ENCODE data around the gene KRT7.

The KRT7 gene

DNA sequence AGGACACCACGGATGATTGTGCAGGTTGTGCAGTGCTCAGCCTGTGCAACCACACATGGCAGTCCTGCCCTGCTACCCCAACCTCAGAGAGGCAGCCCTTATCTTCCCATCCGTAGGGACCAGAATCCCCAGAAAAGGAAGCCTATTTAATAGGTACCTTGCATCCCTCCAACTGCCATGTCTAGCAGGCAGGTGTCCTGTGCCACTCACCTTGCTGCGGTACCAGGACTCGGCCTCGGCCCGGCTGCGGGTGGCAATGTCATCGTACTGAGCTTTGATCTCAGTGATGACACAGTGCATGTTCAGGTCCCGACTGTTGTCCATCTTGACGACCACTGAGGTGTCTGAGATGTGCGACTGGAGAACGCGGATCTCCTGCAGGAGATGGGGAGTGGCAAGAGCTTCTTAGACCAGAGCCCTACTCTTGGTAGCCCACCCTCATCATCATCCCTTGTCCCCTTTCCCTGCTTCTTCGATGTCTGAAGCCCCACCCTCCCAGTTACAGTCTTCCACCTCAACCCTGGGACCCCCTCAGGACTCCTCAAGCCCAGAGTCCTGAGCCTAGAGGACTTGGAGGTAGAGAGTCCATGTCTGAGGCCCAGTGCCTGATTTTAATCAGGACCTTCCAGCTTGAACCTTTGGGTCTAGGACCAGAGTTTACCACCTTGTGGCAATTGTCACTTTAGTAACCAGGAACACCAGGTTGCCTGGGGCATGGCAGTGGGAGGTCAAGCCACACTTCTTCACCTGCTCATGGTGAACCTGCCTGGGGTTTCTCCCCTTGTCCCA is 20.5 kb downstream of the KRT7 start:
- TF ChIP-seq, protein P1, sequence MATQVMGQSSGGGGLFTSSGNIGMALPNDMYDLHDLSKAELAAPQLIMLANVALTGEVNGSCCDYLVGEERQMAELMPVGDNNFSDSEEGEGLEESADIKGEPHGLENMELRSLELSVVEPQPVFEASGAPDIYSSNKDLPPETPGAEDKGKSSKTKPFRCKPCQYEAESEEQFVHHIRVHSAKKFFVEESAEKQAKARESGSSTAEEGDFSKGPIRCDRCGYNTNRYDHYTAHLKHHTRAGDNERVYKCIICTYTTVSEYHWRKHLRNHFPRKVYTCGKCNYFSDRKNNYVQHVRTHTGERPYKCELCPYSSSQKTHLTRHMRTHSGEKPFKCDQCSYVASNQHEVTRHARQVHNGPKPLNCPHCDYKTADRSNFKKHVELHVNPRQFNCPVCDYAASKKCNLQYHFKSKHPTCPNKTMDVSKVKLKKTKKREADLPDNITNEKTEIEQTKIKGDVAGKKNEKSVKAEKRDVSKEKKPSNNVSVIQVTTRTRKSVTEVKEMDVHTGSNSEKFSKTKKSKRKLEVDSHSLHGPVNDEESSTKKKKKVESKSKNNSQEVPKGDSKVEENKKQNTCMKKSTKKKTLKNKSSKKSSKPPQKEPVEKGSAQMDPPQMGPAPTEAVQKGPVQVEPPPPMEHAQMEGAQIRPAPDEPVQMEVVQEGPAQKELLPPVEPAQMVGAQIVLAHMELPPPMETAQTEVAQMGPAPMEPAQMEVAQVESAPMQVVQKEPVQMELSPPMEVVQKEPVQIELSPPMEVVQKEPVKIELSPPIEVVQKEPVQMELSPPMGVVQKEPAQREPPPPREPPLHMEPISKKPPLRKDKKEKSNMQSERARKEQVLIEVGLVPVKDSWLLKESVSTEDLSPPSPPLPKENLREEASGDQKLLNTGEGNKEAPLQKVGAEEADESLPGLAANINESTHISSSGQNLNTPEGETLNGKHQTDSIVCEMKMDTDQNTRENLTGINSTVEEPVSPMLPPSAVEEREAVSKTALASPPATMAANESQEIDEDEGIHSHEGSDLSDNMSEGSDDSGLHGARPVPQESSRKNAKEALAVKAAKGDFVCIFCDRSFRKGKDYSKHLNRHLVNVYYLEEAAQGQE (IDR thresholded peaks at IDR 0.05; ENCODE audit: insufficient read depth in 1 of 2, low read depth in 2 of 2, low read length in 2 of 2), result no peak
- TF ChIP-seq FOXP2 (optimal IDR thresholded peaks at IDR 0.05; ENCODE audit: borderline replicate concordance, extremely low read depth, extremely low read length, insufficient read depth), result no peak
- no peak for TF ChIP-seq TAF1 (IDR thresholded peaks at IDR 0.05; ENCODE audit: borderline replicate concordance, insufficient read depth, low read length)
- TF ChIP-seq POLR2AphosphoS5 (IDR thresholded peaks at IDR 0.05; ENCODE audit: low read depth, low read length), result no peak
- TF ChIP-seq SIN3A (IDR thresholded peaks at IDR 0.05; ENCODE audit: borderline replicate concordance, insufficient read depth, low read length), result no peak

DNA sequence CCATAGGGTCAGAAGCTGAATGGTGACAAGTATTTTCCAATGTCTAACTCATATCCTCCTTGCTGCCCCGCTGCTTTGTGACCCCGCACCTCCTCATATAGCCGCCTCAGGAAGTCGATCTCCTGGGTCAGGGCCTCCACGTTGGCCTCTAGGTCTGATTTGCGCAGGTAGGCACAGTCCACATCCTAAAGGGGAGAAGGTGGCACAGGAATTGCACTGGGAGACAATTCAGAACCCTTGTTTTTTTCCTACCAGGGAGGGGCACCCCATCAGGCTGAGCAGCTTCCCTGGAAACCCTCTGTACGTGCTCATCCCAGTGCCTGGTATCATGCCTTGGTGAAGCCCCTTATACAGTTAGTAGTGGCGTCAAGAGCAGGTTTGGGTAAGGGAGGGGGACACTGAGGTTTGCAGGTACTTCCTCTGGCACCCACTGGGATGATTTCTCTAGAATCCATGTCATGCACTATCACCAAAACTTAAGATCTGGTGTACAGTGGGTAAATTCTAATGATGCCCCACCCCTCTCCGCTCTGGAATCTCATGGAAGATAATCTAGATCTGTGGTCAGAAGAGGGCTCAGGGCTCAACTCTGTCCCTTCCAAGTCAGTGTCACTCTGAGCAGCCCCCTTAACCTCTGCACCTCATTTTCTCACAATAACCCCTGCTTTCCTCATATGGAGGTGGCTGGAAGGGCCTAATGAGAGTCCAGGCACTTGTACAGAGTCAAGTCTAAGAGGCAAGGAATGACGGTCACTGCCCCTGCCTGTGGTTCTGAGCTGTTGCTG is 21.3 kb downstream of the KRT7 start:
- TF ChIP-seq, protein P1 (IDR thresholded peaks at IDR 0.05; ENCODE audit: insufficient read depth in 1 of 2, low read depth in 2 of 2, low read length in 2 of 2), result no peak
- TF ChIP-seq POLR2AphosphoS5 (IDR thresholded peaks at IDR 0.05; ENCODE audit: low read depth, low read length) (no peak), FOXP2 (optimal IDR thresholded peaks at IDR 0.05; ENCODE audit: borderline replicate concordance, extremely low read depth, extremely low read length, insufficient read depth) (no peak), SIN3A (IDR thresholded peaks at IDR 0.05; ENCODE audit: borderline replicate concordance, insufficient read depth, low read length) (no peak)

DNA sequence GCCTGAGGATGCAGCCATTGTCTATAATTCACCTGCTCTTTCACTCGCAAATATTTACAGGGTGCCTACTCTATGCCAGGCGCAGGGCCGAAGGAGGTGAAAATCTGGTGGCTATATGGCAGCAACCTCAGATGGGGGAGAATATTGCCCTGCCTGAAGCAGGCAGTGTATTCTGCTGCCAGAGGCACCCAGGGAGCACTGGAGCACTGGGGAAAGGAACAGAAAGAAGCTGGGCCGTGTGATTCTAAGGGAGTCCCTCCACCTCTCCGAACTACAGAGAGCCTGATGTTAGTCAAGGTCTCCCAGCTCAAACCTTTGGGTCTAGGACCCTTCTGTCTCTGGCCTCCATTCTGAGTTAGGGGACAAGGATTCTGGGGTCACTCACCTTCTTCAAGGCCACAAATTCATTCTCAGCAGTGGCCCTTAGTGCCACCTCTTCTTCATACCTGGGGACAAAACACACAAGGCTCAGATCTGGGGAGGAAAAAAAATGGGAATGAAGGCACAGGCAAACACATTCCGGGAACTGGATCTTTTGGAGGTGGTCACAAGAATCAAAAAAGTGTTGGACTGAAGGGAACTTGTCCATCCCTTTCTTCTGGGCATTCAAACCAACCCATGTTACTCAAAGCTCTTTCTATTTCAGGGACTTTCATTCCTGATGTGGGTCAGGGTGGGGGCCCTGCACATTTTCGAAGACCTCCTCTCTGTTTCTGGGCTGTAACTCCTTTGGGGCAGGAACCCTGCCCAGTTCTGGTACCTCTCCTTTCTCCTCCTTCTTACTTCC is 22.1 kb downstream of the KRT7 start:
- no peak for TF ChIP-seq TAF1 (IDR thresholded peaks at IDR 0.05; ENCODE audit: borderline replicate concordance, insufficient read depth, low read length)
- TF ChIP-seq SIN3A (IDR thresholded peaks at IDR 0.05; ENCODE audit: borderline replicate concordance, insufficient read depth, low read length), result no peak
- TF ChIP-seq, protein P1 (IDR thresholded peaks at IDR 0.05; ENCODE audit: insufficient read depth in 1 of 2, low read depth in 2 of 2, low read length in 2 of 2), result no peak
- no peak for TF ChIP-seq POLR2AphosphoS5 (IDR thresholded peaks at IDR 0.05; ENCODE audit: low read depth, low read length)
- no peak for TF ChIP-seq FOXP2 (optimal IDR thresholded peaks at IDR 0.05; ENCODE audit: borderline replicate concordance, extremely low read depth, extremely low read length, insufficient read depth)

DNA sequence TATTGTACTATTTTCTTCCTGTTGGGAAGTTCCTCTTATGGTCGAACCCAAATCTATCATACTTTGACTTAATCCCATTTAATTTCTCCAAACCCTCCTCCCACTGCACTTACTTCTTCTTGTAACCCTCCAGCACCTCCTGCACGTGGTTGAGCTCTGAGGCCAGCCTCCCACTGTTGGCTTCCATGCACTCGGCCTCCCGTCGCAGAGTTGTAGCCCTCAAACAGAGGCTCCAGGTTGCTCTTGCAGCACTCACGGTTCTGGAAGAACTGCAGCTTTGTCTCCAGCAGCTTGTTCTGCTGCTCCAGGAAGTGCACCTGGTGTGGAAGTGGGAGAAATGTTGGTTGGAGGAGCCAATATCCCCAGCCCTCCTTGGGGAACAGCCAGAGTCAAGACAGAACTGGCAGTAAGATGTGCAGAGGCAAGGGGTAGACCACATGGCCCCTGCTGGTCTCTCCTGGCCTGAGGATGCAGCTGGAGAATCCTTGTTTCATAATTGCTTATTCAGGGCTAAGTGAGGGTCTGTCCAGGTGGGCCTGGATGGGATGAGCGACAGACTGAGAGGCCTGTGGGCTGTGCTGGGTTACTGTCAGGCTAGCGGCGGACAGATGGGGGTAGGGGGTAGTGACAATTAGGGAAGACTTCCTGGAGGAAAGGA is 23.0 kb downstream of the KRT7 start:
- TF ChIP-seq, protein P1 (IDR thresholded peaks at IDR 0.05; ENCODE audit: insufficient read depth in 1 of 2, low read depth in 2 of 2, low read length in 2 of 2), result no peak
